Measurements from ENCODE around the gene RASSF3.
"Not testable (repeated sequence)": the region's sequence is repeated elsewhere in the genome, so short reads cannot be mapped to it uniquely, and the experiment has no call there.

RASSF3 gene

DNA sequence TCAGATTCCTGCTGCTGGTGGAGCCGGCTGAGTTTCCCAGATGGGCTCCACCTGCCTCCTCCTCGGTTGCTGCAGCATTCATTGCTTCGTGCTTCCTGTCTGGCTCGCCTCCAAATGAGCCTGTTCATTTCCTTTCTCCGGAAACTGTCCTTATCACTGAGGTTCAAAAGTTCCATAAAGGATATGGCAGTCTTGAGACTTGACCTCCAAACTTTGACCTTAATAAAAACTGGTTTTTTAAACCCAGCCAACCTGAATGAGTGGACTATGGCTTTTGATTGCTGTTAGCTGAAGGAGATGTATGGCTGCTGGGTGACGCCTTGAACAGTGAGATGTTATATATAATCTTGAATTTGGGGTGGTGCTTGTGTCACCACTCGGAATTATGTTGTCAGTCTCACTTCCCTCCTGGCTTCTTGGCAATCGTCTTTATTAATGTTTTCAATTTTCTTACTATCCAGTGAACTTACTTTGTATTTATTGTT, 62.7 kb downstream of the RASSF3 start:
- DNase-seq = no peak

DNA sequence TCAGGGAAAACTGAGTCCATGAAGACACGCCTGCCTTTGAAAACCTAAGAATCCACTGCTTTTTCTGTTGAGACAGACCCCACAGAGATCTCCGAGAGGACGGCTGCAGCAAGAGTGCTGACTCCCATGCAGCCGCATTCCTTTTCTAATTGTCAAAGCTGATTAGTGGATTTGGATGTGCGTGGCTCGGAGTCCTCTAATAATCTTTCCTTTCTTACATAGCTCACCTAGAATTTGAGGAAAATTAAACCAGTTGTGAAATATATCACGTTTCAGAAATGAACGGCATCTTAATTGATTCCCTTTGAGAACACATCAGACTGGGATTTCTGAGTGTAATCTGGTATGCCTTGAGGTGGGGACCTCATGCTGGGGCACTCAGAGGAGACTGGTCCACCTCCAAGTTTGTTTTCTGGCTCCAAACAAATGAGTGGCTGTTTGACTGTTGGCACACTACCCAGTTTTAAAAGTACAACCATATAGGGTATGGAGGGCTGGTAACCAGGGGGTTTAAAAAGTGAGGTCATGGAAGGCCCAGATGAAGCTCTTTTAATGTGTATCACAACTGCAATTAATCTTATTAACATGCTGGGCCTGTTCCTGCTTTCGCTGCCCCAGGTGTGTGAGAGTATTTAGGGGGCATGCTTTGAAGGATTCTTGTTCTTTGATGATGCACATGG, 63.3 kb downstream of the RASSF3 start:
- no peak for DNase-seq

DNA sequence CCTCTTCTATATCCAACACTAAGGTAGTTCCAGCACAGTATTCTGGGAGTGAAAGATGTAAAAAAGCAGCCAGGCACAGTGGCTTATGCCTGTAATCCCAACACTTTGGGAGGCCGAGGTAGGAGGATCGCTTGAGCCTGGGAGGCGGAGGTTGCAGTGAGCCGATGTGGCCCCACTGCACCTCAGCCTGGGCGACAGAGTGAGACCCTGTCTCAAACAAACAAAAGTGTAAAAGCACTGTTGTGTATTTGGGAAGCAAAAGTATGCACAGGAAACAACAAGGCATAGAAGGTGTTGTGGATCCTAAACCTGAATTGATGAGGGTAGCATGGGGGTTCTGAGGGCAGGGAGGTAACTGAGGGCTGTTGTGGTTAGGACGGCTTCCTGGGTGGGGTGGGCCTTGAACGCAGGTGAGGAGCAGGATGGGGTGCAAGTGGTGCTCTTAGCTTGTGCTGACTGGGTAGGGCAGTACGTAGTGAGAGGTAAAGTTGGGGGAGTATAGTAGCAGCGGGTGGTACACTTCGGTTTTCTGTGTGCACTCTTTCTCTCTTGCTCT, 64.2 kb downstream of the RASSF3 start:
- no peak for DNase-seq

DNA sequence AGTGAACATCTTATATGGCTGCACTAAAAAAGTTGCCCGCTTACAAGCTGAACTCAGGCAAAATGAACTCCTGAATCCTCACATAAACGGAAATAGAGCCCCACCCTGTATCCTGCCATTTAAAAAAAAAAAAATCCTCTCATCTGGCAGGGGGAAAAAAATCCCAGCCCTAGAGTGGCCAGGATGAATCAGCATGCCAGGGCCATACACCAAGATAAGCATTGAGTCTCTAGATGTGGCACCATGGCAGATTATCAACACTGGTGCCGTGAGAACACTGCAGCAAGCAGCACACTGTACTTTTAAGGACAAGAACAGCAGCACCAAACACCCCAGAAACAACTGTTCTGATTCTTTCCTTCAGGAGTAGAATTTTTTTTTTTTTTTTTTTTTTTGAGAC, 65.5 kb downstream of the RASSF3 start:
- no peak for DNase-seq

DNA sequence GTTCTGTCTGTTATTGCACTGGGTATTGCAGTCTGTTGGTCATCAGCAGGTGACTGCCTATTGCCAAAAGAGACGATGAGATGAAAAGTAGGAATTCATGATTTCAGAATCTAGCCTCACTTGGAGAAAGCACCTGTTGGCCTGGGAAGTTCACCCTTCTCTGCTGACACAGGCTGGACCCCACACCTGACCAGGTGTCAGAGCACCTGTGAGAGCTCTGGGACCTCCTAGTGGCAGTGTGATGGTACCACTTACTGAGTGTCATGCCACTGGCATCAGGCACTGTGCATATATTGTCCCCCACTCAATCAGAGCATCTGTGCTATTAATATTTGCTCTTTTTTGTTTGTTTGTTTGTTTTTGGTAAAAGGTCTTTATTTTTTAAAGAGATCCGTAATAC, 68.0 kb downstream of the RASSF3 start:
- DNase-seq = no peak

DNA sequence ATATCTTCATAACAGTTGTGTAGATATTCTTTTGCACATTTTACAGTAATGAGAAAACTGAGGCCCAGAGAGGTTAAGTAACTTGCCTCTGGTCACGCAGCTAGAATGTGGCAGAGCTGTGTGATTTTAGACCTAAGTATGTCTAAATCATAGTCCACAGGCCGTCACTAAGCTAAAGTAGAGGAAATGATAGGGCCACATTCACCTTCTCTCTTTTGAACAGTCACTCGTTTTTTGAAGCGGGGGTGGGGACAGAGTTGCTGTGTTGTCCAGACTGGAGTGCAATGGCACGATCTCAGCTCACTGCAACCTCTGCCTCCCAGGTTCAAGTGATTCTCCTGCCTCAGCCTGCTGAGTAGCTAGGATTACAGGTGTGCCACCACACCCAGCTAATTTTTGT, 68.5 kb downstream of the RASSF3 start:
- no peak for DNase-seq

DNA sequence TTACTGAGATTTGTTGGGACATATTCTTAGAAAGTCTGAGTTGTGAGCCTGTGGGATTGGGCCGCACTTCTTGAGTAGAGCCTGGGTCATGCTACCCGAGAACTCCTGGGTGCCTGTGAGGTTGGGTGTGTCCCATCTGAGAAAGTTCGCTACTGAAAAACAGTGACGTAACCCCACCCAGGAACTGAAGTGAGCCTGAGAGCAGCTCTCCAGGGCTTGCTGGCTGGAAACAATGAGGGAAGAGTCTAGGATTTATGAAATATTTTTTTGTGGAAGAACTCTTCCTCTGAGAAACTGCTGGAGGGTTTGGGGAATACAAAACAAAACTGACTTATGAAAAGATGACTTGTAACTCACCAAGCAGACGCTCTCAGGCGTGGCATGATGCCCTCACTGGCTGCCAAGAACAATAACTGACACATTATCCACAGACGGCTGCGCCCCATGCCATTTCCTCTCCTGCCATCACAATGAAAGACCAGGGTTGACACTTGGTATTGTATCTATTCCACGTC, 69.2 kb downstream of the RASSF3 start:
- no peak for DNase-seq

DNA sequence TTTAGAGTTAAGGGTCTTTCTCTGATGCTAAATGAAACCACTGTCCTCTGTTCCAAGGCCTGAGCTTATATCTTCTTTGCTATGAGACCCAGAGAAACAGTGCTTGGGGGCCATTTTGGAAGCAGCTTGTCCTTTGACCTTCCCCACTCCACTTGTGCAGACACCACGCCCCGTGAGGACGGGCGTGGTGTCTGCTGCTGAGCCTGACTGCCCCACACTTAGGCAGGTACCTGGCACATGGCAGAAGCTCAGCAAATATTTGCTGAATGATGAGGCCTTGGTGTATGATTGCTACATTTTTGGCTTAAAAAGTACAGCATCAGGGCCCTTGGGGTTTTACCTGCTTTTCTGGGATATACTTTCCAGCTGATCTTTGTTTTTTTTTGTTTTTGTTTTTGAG, 69.9 kb downstream of the RASSF3 start:
- DNase-seq = no peak

DNA sequence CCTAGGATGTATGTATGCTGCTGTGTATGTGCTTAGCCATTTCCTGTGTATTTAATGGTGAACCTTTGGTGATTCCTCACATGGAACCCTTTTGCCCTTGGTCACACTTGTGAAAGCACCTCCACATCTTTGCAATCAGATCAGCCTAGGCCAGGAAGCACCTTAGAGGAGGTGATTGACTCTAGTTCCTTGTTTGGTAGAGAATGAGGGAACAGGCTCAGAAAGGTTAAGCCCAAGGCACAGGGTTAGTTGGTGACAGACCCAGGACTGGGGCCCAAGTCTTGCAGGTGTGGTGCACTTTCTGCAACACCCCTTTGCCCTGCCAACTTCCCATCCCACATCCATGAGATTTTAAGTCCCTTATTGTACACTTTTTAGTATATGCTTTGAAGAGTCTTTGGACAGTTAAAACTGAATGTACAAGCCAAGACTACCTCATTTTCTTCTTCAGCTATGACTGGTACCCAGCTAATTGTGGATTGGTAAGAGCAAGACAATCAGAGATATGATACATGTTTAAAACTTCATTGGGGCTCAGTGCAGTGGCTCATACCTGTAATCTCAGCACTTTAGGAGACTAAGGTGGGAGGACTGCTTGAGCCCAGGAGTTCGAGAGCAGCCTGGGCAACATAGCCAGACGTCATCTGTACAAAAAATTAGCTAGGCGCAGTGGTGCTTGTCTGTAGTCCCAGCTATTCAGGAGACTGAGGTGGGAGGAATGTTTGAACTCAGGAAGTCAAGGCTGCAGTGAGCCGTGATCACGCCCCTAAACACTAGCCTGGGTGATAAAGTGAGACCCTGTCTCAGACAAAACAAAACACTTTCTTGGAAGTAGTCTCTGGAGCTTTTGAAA, 71.1 kb downstream of the RASSF3 start:
- no peak for DNase-seq

DNA sequence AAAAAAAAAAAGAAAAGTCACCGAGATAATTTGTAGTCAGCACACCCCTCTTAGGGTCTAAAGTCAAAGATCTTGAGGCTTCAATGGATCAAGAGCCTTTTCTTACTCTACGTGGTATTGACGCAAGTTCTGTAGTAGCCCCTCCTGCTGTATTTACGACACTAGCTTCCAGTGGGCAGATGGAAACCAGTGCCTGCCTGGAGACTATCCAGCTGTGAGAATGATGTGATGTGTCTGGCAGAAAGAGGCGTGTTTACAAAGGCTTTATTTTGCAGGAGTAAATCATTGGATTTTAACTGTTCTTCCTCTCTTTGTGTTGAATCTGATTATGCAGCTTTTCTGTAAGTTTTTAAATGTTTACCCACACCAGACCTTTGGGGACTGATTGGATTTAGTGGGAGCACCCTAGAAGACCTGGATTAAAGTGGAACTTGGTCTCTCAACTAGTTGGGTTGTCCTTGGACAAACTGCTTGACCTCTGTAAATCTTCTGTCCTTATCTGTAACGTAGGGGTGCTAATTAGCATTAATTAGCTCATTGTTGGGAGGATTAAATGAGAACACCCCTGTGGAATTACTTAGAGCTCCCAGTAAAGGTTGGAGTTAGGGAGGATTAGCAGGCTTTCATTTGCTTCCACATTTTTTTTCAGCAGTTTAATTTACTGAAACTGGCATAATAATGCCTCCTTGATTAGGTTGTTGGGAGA, 72.4 kb downstream of the RASSF3 start:
- no peak for DNase-seq

DNA sequence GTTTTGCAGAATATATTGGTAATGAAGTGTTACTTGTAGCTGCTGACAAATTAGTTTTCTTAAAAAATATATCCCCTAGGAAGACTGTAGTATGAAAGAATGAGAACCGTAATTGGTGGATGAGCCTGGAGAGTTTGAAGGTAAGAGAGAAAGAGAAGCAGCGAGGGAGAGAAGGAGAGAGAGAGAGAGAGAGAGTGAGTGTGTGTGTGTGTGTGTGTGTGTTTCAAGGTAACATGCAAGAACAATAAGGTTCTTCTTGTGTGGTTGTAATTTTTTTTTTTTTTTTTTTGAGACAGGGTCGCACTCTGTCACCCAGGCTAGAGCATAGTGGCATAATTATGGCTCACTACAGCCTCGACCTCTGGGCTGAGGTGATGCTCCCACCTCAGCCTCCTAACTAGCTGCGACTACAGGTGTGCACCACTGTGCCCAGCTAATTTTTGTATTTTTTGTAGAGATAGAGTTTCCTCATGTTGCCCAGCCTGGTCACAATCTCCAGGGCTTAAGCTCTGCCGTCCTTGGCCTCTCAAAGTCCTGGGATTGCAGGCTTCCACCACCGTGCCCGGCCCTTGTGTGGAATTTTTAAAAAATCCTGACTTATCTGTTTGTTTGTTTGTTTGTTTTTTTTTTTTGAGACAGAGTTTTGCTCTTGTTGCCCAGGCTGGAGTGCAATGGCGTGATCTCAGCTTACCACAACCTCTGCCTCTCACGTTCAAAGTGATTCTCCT, 73.7 kb downstream of the RASSF3 start:
- no peak for DNase-seq

DNA sequence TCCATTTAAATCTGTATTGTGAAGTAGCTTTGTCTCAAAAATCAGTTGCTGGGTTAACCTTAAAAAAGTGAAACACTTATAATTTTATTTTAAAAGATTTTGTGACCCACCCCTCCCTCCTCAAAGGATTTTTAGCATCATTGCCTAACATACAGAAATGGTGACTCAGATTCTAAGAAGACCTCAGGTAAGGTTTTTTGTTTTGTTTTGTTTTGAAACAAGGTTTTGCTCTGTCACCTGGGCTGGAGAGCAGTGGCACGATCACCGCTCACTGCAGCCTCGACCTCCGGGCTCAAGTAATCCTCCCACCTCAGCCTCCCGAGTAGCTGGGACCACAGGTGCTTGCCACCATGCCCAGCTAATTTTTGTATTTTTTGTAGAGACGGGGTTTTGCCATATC, 74.8 kb downstream of the RASSF3 start:
- DNase-seq = no peak

DNA sequence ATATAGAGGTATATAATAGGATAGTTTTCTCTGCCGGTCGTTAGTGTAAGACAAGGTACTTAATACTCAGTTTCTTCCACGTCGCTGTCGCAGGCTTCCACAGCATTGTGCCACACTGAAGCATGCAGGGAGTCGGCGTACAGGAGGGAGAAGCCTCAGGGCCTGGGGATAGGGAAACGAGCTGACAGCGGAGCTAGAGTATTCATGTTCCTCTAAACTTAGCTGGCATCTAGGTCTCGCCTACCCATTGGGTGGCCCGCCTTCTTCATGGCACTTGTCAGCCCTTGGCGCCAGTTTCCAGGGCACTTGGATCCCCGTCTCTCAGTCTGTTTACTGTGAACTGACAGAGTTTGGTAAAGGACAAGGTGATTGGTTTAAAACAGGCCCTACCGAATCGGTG, 75.3 kb downstream of the RASSF3 start:
- no peak for DNase-seq

DNA sequence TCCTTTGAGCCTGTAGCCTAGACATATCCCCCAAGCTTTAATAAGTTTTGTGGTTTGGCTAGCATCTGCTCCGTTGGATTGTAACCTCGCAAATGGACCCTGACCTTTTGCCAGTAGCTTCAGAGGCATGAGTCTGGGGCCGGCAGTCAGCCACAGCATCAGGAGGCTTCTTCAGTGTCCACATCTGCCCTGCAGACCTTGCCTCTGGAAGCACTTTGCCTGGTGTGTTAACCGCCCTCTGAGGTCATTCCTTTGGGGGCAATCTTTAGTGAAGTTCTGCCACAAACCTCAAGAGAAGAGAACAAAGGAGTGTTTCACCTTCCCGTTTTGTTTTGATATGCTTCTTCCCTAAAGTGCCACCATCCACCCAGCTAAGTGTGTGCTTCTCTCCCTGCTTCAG, 77.5 kb downstream of the RASSF3 start:
- DNase-seq = no peak

DNA sequence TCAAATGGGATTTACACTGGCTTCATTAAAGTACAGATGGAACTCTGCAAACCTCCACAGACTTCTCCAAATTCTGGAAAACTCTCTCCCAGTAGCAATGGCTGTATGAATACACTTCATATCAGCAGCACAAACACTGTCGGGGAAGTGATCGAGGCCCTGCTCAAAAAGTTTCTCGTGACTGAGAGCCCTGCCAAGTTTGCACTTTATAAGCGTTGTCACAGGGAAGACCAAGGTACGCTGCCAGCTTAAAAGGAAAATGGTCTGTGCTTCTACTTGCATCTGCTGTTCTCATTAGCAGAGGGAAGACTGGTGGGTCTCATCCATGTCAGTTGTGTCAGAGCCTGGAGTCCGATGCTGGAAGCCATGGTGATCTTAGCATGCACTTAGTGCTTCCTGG, 77.9 kb downstream of the RASSF3 start:
- no peak for DNase-seq

DNA sequence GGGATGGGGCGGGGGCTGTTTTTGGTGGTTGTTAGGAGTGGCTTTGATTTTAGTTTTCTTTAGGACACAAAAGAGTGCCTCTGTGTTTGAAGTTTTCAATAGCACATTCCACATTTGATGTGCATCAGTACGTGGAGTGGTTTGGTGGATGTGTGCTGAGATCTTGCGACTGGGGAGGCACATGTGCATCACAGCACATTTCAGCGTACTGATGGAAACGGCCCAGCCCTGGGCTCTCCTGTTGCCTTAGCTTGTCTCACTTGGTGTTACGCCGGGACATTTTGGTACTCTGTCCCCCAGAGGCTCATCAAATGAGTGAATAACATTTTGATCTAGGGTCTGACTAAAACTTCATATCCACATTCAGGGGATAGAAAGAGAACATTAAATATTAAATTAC, 78.4 kb downstream of the RASSF3 start:
- no peak for DNase-seq

DNA sequence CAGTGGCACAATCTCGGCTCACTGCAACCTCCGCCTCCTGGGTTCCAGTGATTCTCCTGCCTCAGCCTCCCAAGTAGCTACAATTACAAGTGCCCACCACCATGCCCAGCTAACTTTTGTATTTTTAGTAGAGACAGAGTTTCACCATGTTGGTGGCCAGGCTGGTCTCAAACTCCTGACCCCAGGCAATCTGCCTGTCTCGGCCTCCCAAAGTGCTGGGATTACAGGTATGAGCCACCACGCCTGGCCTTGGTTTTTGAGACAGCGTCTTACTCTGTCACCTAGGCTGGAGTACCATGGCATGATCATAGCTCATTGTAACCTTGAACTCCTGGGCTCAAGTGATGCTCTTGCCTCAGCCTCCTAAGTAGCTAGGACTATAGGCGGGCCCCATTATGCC, 79.9 kb downstream of the RASSF3 start:
- DNase-seq = not testable (repeated sequence)

DNA sequence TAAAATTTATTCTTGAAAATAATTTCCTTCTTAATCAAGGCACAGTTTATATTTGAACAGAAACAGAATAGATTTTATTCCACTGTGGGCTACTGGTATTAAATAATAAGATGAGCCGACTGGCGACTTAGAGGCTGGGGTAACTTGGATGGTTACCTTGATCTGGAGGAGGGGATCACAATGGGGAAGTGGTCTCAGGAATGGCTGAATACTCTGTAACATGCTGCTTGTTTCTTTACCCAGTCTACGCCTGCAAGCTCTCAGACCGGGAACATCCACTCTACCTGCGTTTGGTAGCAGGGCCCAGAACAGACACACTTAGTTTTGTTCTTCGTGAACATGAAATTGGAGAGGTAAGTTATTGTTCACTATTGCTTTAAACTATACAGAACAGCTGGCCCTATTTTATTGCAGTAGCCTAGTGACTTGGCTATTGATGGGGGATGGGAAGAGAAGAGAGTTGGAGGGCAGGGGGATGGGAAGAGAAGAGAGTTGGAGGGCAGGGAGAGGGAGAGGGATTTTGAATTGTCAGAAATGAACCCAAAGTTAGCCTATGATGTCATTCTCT, 81.0 kb downstream of the RASSF3 start:
- no peak for DNase-seq

DNA sequence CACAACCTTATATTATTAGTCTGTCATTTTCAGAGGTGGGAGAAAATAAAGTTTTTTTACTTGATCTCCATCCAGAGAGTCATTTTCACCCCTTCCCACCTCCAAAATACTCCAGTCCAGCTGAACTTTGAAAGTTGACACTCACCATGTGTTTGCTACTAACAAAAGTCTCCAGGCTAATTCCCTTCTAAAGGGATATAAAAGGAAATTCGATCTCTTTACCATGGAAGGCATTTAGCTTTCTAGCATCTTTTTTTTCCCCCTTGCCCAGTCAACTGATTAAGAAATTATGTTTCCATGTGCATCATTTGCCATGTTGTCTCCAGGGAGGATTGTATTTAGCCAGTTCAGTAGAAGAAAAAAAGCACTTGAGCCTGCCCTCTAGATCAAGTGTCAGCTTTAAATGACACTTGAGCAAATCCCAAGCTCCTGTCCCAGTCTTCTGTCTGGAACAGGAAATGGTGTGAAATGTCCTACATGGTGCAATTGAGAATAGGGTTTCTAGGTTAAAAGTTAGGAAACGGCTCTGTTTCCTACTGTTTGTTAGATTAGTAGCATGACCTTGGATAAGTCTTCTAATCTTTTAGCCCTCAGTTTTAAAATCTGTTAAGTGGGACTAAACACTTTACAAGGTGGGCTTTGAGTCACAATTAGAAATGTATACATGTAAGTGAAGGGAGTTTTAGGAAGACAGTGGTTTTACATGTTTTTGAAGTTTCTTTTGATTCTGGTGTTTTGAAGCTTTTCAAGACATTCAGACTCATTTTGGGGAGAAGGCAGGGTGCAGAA, 81.7 kb downstream of the RASSF3 start:
- DNase-seq = no peak

DNA sequence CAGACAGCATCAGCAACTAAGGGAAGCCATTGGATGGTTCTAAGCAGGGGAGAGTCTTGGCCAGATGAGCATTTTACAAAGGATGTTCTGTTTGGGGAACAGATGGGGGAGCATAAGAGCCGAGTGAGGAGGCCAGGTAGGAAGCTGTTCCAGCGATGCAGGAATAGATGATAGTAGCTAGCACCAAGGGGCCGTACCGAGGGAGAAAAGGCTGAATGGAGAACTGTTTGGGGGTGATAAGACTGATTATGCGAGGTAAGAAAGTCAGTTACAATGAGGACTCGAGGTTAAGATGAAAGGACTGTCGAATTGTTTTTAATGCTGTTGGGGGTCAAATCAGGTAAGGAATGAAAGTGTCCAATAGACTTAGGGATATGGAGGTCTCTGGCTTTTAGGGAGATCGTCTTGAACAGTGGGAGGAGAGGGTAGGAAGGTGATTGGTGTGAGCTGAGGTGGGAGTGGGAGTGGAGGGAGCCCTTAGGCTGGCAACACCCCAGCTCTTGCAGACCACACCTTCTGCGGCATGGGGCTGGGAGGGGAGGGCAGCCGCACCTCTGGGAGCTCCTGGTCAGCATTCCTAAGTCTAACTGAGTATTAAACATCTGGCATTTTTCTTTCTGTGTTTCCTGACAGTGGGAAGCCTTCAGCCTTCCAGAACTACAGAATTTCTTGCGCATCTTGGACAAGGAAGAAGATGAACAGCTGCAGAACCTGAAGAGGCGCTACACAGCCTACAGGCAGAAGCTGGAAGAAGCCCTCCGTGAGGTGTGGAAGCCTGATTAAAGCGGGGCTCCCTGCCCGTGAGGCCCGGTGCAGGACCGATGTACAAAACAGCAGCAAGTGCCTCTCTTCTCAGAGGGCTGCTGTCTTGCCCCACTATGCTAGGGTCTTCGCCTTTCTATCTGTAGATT, 84.1 kb downstream of the RASSF3 start:
- no peak for DNase-seq
